ENCODE measurements around the gene CLSTN2. TPM values are rescaled to one million over a fixed set of nuclear protein-coding genes. Genes with fewer than 3 reads are reported as not detected.

CLSTN2 gene
- total RNA-seq, 1 donor from 2014 or later = 16.0 TPM

- H3K4me1 ChIP-seq = no peaks in the 10 kb centered on the region
- no peaks in the 10 kb centered on the region for H3K27me3 ChIP-seq
- H3K36me3 ChIP-seq = no peaks in the 10 kb centered on the region
- no peak for DNase-seq (ENCODE audit: extremely low spot score in 2 of 2)
- intact Hi-C loops (cut with DNase I) = no loop called here
- TF ChIP-seq POLR2A (IDR thresholded peaks at IDR 0.05) = no peak
- TF ChIP-seq POLR2AphosphoS5 (IDR thresholded peaks at IDR 0.05; ENCODE audit: insufficient read depth in 1 of 2, low read depth in 1 of 2) = no peak
- no peak for TF ChIP-seq CTCF (IDR thresholded peaks at IDR 0.05)
- H3K27ac ChIP-seq = no peak overlapping the region
- H3K9me3 ChIP-seq = no peaks in the 10 kb centered on the region
- H3K4me3 ChIP-seq = no peak overlapping the region
Measured at GRCh38 chr3:140206196-140207040, 271.4 kb downstream of the CLSTN2 start.

GRCh38 chr3:140207541-140207940 lies 272.6 kb downstream of the CLSTN2 start:
- no peaks in the 10 kb centered on the region for H3K36me3 ChIP-seq
- DNase-seq (ENCODE audit: extremely low spot score in 2 of 2) = no peak
- TF ChIP-seq POLR2AphosphoS5 (IDR thresholded peaks at IDR 0.05; ENCODE audit: insufficient read depth in 1 of 2, low read depth in 1 of 2) (no peak), POLR2A (IDR thresholded peaks at IDR 0.05) (no peak), CTCF (IDR thresholded peaks at IDR 0.05) (no peak)
- no peak overlapping the region for H3K4me3 ChIP-seq
- intact Hi-C loops (cut with DNase I) = no loop called here
- no peak overlapping the region for H3K27ac ChIP-seq
- H3K9me3 ChIP-seq = no peaks in the 10 kb centered on the region
- H3K4me1 ChIP-seq = no peaks in the 10 kb centered on the region
- no peaks in the 10 kb centered on the region for H3K27me3 ChIP-seq

GRCh38 chr3:140216249-140216648 lies 281.3 kb downstream of the CLSTN2 start:
- no peak overlapping the region for H3K27ac ChIP-seq
- intact Hi-C loops (cut with DNase I) = no loop called here

GRCh38 chr3:140219291-140219690 lies 284.3 kb downstream of the CLSTN2 start:
- H3K36me3 ChIP-seq = no peaks in the 10 kb centered on the region
- no peak for TF ChIP-seq POLR2AphosphoS5 (IDR thresholded peaks at IDR 0.05; ENCODE audit: insufficient read depth in 1 of 2, low read depth in 1 of 2)
- no peak for TF ChIP-seq CTCF (IDR thresholded peaks at IDR 0.05)
- no peak for TF ChIP-seq POLR2A (IDR thresholded peaks at IDR 0.05)
- H3K27ac ChIP-seq = no peak overlapping the region
- H3K9me3 ChIP-seq = no peaks in the 10 kb centered on the region
- intact Hi-C loops (cut with DNase I) = no loop called here
- no peaks in the 10 kb centered on the region for H3K4me1 ChIP-seq
- H3K27me3 ChIP-seq = no peaks in the 10 kb centered on the region
- H3K4me3 ChIP-seq = no peak overlapping the region
- DNase-seq (ENCODE audit: extremely low spot score in 2 of 2) = peak in 1 of 2 donors; percentile 52

More at GRCh38 chr3:140216249-140216648, 281.3 kb downstream of the CLSTN2 start:
- Histone ChIP-seq H3K27me3 (no peaks in the 10 kb centered on the region), H3K36me3 (no peaks in the 10 kb centered on the region), H3K4me3 (no peak overlapping the region), H3K4me1 (no peaks in the 10 kb centered on the region), H3K9me3 (no peaks in the 10 kb centered on the region)
- TF ChIP-seq CTCF (IDR thresholded peaks at IDR 0.05) (no peak), POLR2AphosphoS5 (IDR thresholded peaks at IDR 0.05; ENCODE audit: insufficient read depth in 1 of 2, low read depth in 1 of 2) (no peak), POLR2A (IDR thresholded peaks at IDR 0.05) (no peak)
- DNase-seq (ENCODE audit: extremely low spot score in 2 of 2) = peak in 1 of 2 donors; percentile 31

GRCh38 chr3:140219923-140220452 lies 285.0 kb downstream of the CLSTN2 start:
- Histone ChIP-seq H3K36me3 (no peaks in the 10 kb centered on the region), H3K27ac (no peak overlapping the region), H3K4me1 (no peaks in the 10 kb centered on the region), H3K9me3 (no peaks in the 10 kb centered on the region), H3K4me3 (no peak overlapping the region), H3K27me3 (no peaks in the 10 kb centered on the region)
- TF ChIP-seq POLR2A (IDR thresholded peaks at IDR 0.05) (no peak), CTCF (IDR thresholded peaks at IDR 0.05) (no peak), POLR2AphosphoS5 (IDR thresholded peaks at IDR 0.05; ENCODE audit: insufficient read depth in 1 of 2, low read depth in 1 of 2) (no peak)
- peak in 1 of 2 donors; percentile 22 for DNase-seq (ENCODE audit: extremely low spot score in 2 of 2)
- intact Hi-C loops (cut with DNase I) = no loop called here

Measured in vagina (tissue), 2 donors.